HCT116 (cell line): ENCODE data around the gene SH3RF2. TPM values are rescaled to one million over a fixed set of nuclear protein-coding genes. Genes with fewer than 3 reads are reported as not detected.

Experiments
- ATAC-seq: fragments of 200-7000 bp; cut with Tn5 transposase; 2 replicates; pipeline ENCODE4 v1.9.1; 2020; ENCODE audit warnings: mild to moderate bottlenecking, moderate library complexity
- BruUV-seq: library from RNA; stranded (reverse); fragments of 400-500 nt; replicated peaks from 2 replicates; lab custom pipeline; 2021; lab: Mats Ljungman, UMichigan
- CTCF ChIA-PET: fragments of 300-600 bp; sonication (Branson Sonifier 250); formaldehyde crosslinking; loops from one replicate; lab custom pipeline; 2021; ENCODE audit warnings: antibody characterized with exemption; lab: Charles Lee
- POLR2A ChIA-PET: fragments of 300-600, 350-600 bp; sonication (Branson Sonifier 250); formaldehyde crosslinking; loops from one replicate; lab custom pipeline; 2021; ENCODE audit warnings: antibody characterized with exemption; lab: Charles Lee
- RAD21 ChIA-PET, 2 experiments: fragments of 300-600 bp; sonication (Branson Sonifier 250); formaldehyde crosslinking; loops; one replicate each; lab custom pipeline; 2023; ENCODE audit warnings: low total read pairs in 2 of 2; ENCODE audit not compliant: uncharacterized antibody in 2 of 2, unreplicated experiment in 2 of 2, low non-redundant PET in 1 of 2; lab: Charles Lee
- DNase-seq: peaks from one replicate; pipeline ENCODE4 v3.0.0-alpha.2; 2010; ENCODE audit warnings: low read depth, low spot score
- H2AFZ ChIP-seq: fragments of 200-600 bp; shearing (Covaris generic), sonication (generic); 2 replicates; pipeline ENCODE4 v1.6.1; 2017; ENCODE audit warnings: low read depth, mixed run types, mixed read lengths, antibody characterized with exemption, low read length; ENCODE audit not compliant: poor library complexity, severe bottlenecking
- H3K27ac ChIP-seq: 2 replicates; pipeline ENCODE4 v1.5.1; 2012; ENCODE audit warnings: low read depth, low read length
- H3K27me3 ChIP-seq: fragments of 200-600 bp; sonication (generic); 2 replicates; pipeline ENCODE4 v1.6.1; 2016; ENCODE audit warnings: mixed run types, low read length, mixed read lengths; ENCODE audit not compliant: insufficient read depth
- H3K36me3 ChIP-seq, 2 experiments: fragments of 200-500 bp in 1 of 2; fragments of 200-600 bp in 1 of 2; sonication (Bioruptor generic) in 1 of 2; sonication (generic) in 1 of 2; 2 replicates each; pipeline versions ENCODE4 v1.5.1 to v1.6.1; 2014 to 2016; ENCODE audit warnings: low read length in 2 of 2, inconsistent platforms in 1 of 2, mixed read lengths in 1 of 2, mixed run types in 1 of 2; ENCODE audit not compliant: insufficient read depth in 2 of 2, control insufficient read depth in 1 of 2
- H3K4me1 ChIP-seq, 2 experiments: fragments of 200-600 bp in 1 of 2; sonication (generic) in 1 of 2; 2 replicates each; pipeline versions ENCODE4 v1.5.1 to v1.6.1; 2012 to 2017; ENCODE audit warnings: low read length in 2 of 2, inconsistent platforms in 1 of 2, mild to moderate bottlenecking in 1 of 2, mixed read lengths in 1 of 2, mixed run types in 1 of 2, moderate library complexity in 1 of 2; ENCODE audit not compliant: insufficient read depth in 2 of 2, control insufficient read depth in 1 of 2
- H3K4me2 ChIP-seq: fragments of 200-600 bp; sonication (generic); 2 replicates; pipeline ENCODE4 v1.6.1; 2017; ENCODE audit warnings: mixed run types, low read length, mixed read lengths
- H3K4me3 ChIP-seq, 2 experiments: fragments of 200-600 bp in 1 of 2; sonication (generic) in 1 of 2; replicated peaks in 1 of 2; 2 replicates each; pipeline ENCODE4 v1.5.1; 2011 to 2016; ENCODE audit warnings: low read length in 2 of 2, control low read depth in 1 of 2, low read depth in 1 of 2, mild to moderate bottlenecking in 1 of 2, mixed read lengths in 1 of 2, mixed run types in 1 of 2
- H3K79me2 ChIP-seq: fragments of 200-600 bp; sonication (generic); 2 replicates; pipeline ENCODE4 v1.6.1; 2017; ENCODE audit warnings: mild to moderate bottlenecking, mixed run types, low read length, moderate library complexity, mixed read lengths; ENCODE audit not compliant: insufficient read depth
- H3K9ac ChIP-seq: fragments of 200-600 bp; sonication (generic); 2 replicates; pipeline ENCODE4 v1.6.1; 2016; ENCODE audit warnings: low read length, mixed read lengths
- H3K9me2 ChIP-seq: fragments of 200-600 bp; sonication (generic), shearing (Covaris generic); 2 replicates; pipeline ENCODE4 v1.6.1; 2017; ENCODE audit warnings: mixed run types, mild to moderate bottlenecking, moderate library complexity; ENCODE audit not compliant: insufficient read depth
- H3K9me3 ChIP-seq, 2 experiments: fragments of 200-500 bp in 1 of 2; fragments of 200-600 bp in 1 of 2; sonication (Bioruptor generic) in 1 of 2; sonication (generic) in 1 of 2; 2 replicates each; pipeline ENCODE4 v1.6.1; 2014 to 2017; ENCODE audit warnings: low read length in 2 of 2, mixed read lengths in 2 of 2, inconsistent platforms in 1 of 2, low read depth in 1 of 2, mild to moderate bottlenecking in 1 of 2, mixed run types in 1 of 2, moderate library complexity in 1 of 2; ENCODE audit not compliant: control insufficient read depth in 1 of 2, insufficient read depth in 1 of 2
- H4K20me1 ChIP-seq: fragments of 200-600 bp; sonication (generic), shearing (Covaris generic); 2 replicates; pipeline ENCODE4 v1.6.1; 2017; ENCODE audit warnings: mixed run types, mild to moderate bottlenecking, moderate library complexity; ENCODE audit not compliant: insufficient read depth
- CBX3 ChIP-seq: IDR thresholded peaks from 2 replicates; pipeline ENCODE4 v1.6.1; 2012; ENCODE audit warnings: low read depth
- CEBPB ChIP-seq: IDR thresholded peaks from 2 replicates; pipeline ENCODE4 v1.6.1; 2012; ENCODE audit warnings: low read depth
- EGR1 ChIP-seq: IDR thresholded peaks from 2 replicates; pipeline ENCODE4 v1.6.1; 2012; ENCODE audit warnings: low read depth
- EZH2phosphoT487 ChIP-seq: fragments of 200-600 bp; IDR thresholded peaks from 2 replicates; pipeline ENCODE4 v1.6.1; 2018; ENCODE audit warnings: antibody characterized with exemption, borderline replicate concordance
- FOSL1 ChIP-seq: IDR thresholded peaks from 2 replicates; pipeline ENCODE4 v1.6.1; 2012; ENCODE audit warnings: low read depth
- POLR2A ChIP-seq: IDR thresholded peaks from 2 replicates; pipeline ENCODE4 v1.7.0; 2011; ENCODE audit warnings: borderline replicate concordance; ENCODE audit not compliant: insufficient read depth, insufficient read length; ENCODE audit errors: extremely low read depth
- ZFX ChIP-seq: fragments of 450-650 bp; IDR thresholded peaks from 2 replicates; pipeline ENCODE4 v1.6.1; 2017
- intact Hi-C: fragments of 100-400 bp; cut with micrococcal nuclease; formaldehyde crosslinking; loops from 2 replicates; pipeline ENCODE4 v1.10.0; 2022
- total RNA-seq: library from RNA; stranded (reverse); gene quantifications from one replicate; pipeline ENCODE4 v1.2.1, GENCODE V29; 2021; ENCODE audit not compliant: unreplicated experiment
- TF ChIP-seq, protein P1 (sequence below): IDR thresholded peaks from 2 replicates; pipeline ENCODE4 v1.6.1; 2011; ENCODE audit warnings: mild to moderate bottlenecking, low read length, moderate library complexity; ENCODE audit not compliant: insufficient replicate concordance; ENCODE audit errors: extremely low read depth

Gene SH3RF2
- total RNA-seq, 1 experiment from 2014 or later: 14.3 TPM

DNA sequence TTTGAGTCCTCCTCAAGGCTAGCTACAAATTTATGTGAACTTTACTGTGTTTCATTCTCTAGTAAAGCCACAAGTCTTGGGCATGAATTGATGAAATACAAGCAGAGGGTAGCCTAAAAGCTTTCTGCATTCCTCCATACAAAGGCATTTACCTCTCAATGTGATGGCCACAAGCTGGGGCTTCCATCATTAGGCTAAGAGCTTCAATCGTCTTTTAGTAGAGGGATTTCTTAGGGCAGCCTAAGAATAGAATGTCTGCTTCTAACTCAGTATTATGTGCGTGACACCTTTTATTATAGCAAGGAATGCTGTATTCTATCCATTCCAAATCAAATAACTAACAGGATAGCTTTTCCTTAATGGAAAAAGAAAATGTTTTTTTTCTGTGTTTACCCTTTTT lies 165.3 kb downstream of the SH3RF2 start:
- Histone ChIP-seq H3K9me2 (no peaks in the 10 kb centered on the region), H2AFZ (no peak overlapping the region), H3K27ac (no peak overlapping the region), H3K9me3 (no peaks in the 10 kb centered on the region), H3K4me1 (no peaks in the 10 kb centered on the region), H3K36me3 (no peaks in the 10 kb centered on the region; a peak in 1 of 4 replicates), H4K20me1 (no peaks in the 10 kb centered on the region), H3K4me3 (no peak overlapping the region), H3K9ac (no peak overlapping the region), H3K79me2 (no peaks in the 10 kb centered on the region), H3K27me3 (no peaks in the 10 kb centered on the region), H3K4me2 (no peak overlapping the region)
- BruUV-seq: no TSS peak
- CTCF ChIA-PET: no interaction called here
- DNase-seq (no peak), ATAC-seq (no peak)
- RAD21 ChIA-PET: no interaction called here
- POLR2A ChIA-PET: no interaction called here
- TF ChIP-seq EGR1 (no peak), EZH2phosphoT487 (no peak), CEBPB (no peak), POLR2A (no peak), CBX3 (no peak)
- intact Hi-C loops: no loop called here

DNA sequence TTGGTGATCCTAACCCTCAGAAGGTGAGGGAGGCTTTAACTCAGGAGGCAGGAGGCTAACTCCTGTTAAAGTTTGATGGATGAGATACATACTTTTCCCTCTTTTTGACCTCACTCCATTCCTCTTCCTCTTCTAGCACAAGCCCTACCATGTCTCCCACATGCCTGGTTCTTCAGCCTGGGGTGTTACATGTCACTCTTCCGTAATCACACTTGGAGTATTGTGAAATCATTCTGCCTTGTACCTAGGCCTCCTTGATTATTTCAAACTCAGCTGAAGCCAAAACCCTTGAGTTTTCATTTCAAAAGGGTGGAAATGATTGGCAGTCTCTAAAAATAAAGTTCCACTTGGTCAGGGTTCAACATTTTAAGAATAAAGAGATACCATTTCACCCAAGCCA lies 167.2 kb downstream of the SH3RF2 start:
- H3K9me2 ChIP-seq: no peaks in the 10 kb centered on the region
- no peaks in the 10 kb centered on the region for H3K9me3 ChIP-seq
- no peaks in the 10 kb centered on the region for H3K4me1 ChIP-seq
- no peaks in the 10 kb centered on the region; a peak in 1 of 4 replicates for H3K36me3 ChIP-seq
- DNase-seq (no peak), ATAC-seq (no peak)
- BruUV-seq: no TSS peak
- H3K4me3 ChIP-seq: no peak overlapping the region
- no peaks in the 10 kb centered on the region for H4K20me1 ChIP-seq
- H2AFZ ChIP-seq: no peak overlapping the region
- no peak overlapping the region for H3K9ac ChIP-seq
- POLR2A ChIA-PET: no interaction called here
- H3K27me3 ChIP-seq: no peaks in the 10 kb centered on the region
- H3K27ac ChIP-seq: no peak overlapping the region
- H3K4me2 ChIP-seq: no peak overlapping the region
- TF ChIP-seq ZFX (no peak), EGR1 (no peak), POLR2A (no peak), CBX3 (no peak), FOSL1 (no peak)
- TF ChIP-seq, protein P1, sequence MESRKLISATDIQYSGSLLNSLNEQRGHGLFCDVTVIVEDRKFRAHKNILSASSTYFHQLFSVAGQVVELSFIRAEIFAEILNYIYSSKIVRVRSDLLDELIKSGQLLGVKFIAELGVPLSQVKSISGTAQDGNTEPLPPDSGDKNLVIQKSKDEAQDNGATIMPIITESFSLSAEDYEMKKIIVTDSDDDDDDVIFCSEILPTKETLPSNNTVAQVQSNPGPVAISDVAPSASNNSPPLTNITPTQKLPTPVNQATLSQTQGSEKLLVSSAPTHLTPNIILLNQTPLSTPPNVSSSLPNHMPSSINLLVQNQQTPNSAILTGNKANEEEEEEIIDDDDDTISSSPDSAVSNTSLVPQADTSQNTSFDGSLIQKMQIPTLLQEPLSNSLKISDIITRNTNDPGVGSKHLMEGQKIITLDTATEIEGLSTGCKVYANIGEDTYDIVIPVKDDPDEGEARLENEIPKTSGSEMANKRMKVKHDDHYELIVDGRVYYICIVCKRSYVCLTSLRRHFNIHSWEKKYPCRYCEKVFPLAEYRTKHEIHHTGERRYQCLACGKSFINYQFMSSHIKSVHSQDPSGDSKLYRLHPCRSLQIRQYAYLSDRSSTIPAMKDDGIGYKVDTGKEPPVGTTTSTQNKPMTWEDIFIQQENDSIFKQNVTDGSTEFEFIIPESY: no peak
- intact Hi-C loops: no loop called here
- CTCF ChIA-PET: no interaction called here
- no peaks in the 10 kb centered on the region for H3K79me2 ChIP-seq
- RAD21 ChIA-PET: no interaction called here
